ENCODE data around the gene ACTG2.
"Not testable (repeated sequence)": the region's sequence is repeated elsewhere in the genome, so short reads cannot be mapped to it uniquely, and the experiment has no call there.

GRCh38 chr2:73940066-73940465 lies 47.3 kb downstream of the ACTG2 start:
- TF ChIP-seq CTCF (IDR thresholded peaks at IDR 0.05) = not testable (repeated sequence)
- TF ChIP-seq, protein P1, sequence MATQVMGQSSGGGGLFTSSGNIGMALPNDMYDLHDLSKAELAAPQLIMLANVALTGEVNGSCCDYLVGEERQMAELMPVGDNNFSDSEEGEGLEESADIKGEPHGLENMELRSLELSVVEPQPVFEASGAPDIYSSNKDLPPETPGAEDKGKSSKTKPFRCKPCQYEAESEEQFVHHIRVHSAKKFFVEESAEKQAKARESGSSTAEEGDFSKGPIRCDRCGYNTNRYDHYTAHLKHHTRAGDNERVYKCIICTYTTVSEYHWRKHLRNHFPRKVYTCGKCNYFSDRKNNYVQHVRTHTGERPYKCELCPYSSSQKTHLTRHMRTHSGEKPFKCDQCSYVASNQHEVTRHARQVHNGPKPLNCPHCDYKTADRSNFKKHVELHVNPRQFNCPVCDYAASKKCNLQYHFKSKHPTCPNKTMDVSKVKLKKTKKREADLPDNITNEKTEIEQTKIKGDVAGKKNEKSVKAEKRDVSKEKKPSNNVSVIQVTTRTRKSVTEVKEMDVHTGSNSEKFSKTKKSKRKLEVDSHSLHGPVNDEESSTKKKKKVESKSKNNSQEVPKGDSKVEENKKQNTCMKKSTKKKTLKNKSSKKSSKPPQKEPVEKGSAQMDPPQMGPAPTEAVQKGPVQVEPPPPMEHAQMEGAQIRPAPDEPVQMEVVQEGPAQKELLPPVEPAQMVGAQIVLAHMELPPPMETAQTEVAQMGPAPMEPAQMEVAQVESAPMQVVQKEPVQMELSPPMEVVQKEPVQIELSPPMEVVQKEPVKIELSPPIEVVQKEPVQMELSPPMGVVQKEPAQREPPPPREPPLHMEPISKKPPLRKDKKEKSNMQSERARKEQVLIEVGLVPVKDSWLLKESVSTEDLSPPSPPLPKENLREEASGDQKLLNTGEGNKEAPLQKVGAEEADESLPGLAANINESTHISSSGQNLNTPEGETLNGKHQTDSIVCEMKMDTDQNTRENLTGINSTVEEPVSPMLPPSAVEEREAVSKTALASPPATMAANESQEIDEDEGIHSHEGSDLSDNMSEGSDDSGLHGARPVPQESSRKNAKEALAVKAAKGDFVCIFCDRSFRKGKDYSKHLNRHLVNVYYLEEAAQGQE (IDR thresholded peaks at IDR 0.05; ENCODE audit: insufficient read depth in 1 of 2, low read depth in 2 of 2, low read length in 1 of 2) = not testable (repeated sequence)

Measured in Panc1 (cell line).